Activated CD8-positive, alpha-beta memory T cell treated with anti-CD3 and anti-CD28 coated beads for 36 hours (primary cell): ENCODE data around the gene RFWD3. TPM values are rescaled to one million over a fixed set of nuclear protein-coding genes. Genes with fewer than 3 reads are reported as not detected.

Experiments
- CTCF ChIA-PET: fragments of 350-600 bp; sonication (Branson Sonifier 250); formaldehyde crosslinking; loops from one replicate; lab custom pipeline; 2021; ENCODE audit warnings: antibody characterized with exemption; lab: Charles Lee
- POLR2A ChIA-PET: fragments of 350-600 bp; sonication (Branson Sonifier 250); formaldehyde crosslinking; loops from one replicate; lab custom pipeline; 2021; ENCODE audit warnings: antibody characterized with exemption; lab: Charles Lee
- total RNA-seq, 2 experiments: library from RNA; stranded (reverse); gene quantifications; one replicate each; pipeline ENCODE4 v1.2.3, GENCODE V29; 2021

Gene RFWD3
- total RNA-seq, 2 experiments from 2014 or later: 114 to 118 TPM

DNA sequence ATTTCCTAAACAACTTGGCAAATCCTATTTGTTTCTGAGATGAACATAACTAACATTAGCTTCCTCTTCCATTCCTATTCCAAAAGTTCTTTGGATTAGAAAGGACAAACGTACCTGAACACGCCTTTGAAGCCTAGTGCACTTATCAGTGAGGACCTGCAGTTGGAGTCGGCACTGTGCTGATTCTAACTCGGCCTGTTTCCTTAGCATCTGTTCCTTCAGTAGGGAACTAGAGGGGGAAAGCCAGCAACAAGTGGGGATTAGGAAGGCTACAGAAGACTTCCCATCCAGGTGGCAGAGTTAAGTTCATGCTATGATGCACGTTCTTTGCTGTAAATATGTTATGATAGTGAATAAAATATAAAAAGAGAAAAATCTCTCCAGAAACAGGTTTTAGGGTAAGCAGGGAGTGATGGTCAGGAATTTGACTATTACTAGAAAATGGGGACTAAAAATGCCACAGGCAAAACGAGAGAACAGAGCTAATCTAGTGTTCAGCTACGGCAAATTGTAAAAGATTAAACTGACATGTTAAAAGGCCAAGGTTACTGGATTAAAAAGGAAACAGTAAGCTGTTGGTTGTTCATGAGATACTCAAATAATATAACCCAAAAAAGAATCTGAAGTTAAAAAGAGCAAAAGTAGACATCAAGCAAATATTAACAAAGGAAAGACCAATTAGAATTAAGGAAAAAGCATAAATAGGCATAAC is 28.8 kb downstream of the RFWD3 start:
- ChIA-PET CTCF (interaction anchor here (1.7 kb wide), 1 partner anchor 9 kb away, joined by 4 read pairs; no protein-coding TSS in a partner anchor), POLR2A (interaction anchor here (0.8 kb wide), 1 partner anchor 29 kb away, joined by 3 read pairs; the partner anchor contains the start of gene RFWD3)

GRCh38 chr16:74635303-74635702 is 31.4 kb downstream of the RFWD3 start:
- ChIA-PET POLR2A (no interaction called here), CTCF (no interaction called here)

DNA sequence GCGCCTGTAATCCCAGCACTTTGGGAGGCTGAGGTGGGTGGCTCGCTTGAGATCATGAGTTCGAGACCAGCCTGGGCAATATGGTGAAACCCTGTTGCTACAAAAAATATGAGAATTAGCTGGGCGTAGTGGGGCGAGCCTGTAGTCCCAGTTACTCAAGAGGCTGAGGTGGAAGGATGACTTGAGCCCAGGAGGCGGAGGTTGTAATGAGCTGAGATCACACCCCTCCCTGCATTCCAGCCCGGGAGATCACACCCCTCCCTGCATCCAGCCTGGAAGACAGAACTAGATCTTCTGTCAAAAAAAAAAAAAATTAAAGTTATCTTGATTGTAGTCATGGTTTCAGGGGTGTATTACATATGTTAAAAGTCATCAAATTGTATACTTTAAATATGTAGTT is 33.0 kb downstream of the RFWD3 start:
- ChIA-PET CTCF (no interaction called here), POLR2A (no interaction called here)

DNA sequence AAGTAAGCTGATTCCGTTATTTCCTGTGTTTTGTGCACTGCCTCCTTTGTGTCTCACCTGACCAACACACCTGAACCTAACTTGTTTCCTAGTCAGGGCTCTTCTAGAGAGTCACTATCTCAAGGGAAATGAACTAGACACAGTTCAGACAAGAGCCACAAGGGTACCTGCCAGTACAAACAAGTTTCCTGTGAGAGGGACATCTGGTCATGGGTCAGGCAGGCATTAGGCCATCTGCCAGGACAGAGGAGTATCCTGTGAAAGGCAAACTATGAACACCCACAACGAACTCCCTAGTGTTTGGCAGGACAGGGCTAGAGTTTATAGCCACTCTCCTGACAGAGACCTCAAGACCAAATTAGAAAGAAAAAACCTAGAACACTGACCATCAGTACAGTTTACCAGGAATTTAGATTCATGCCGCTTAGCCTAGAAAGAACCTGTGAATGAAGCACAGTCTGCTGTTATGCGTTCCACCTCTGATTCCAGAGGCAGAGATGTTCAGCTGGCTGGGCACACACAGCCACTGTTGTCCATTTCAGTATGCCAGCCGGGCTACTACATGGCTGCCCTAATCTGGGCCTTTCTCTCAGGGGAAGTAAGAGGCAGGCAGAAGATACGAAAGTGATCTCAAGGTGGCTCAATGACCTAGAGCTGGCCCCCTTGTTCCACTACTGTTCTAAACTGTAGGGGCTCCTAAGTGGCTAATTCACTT is 39.0 kb downstream of the RFWD3 start:
- CTCF ChIA-PET: interaction anchor here (1.3 kb wide), 1 partner anchor 11 kb away, joined by 4 read pairs; no protein-coding TSS in a partner anchor
- POLR2A ChIA-PET: no interaction called here

- POLR2A ChIA-PET: interaction anchor here (0.6 to 0.7 kb wide), 3 partner anchors 40 to 322 kb away, joined by 3 to 9 read pairs (median 4); no protein-coding TSS in a partner anchor
- CTCF ChIA-PET: interaction anchor here (0.6 to 0.7 kb wide), 2 partner anchors 12 to 18 kb away, joined by 3 to 4 read pairs; no protein-coding TSS in a partner anchor
Measured at GRCh38 chr16:74626741-74627416, 39.8 kb downstream of the RFWD3 start.

GRCh38 chr16:74625500-74626350 is 41.0 kb downstream of the RFWD3 start:
- POLR2A ChIA-PET: interaction anchor here (0.6 to 0.7 kb wide), 2 partner anchors 41 to 323 kb away, joined by 3 to 4 read pairs; no protein-coding TSS in a partner anchor
- CTCF ChIA-PET: interaction anchor here (0.7 to 1.1 kb wide), 3 partner anchors 19 to 25 kb away, joined by 3 read pairs; partner anchors contain the start of gene GLG1

DNA sequence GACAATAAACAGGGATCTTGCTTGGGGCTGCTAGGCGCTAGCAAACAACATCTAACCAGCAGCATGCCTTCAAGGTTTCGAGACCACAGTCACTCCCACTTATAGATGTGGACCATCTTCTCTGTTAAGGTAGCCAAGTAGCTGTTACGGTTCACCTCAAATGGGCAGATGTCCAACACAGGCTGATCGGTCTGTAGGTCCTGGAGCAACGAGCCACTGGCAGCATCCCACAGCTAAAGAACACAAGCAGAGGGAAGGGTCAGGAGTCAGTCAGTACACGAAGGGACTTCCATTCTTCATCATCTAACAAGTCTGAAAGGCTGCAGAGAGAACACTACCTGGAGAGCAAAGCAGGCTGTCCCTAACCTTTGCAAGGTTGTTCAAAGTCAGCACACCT is 42.8 kb downstream of the RFWD3 start:
- ChIA-PET POLR2A (no interaction called here), CTCF (no interaction called here)

DNA sequence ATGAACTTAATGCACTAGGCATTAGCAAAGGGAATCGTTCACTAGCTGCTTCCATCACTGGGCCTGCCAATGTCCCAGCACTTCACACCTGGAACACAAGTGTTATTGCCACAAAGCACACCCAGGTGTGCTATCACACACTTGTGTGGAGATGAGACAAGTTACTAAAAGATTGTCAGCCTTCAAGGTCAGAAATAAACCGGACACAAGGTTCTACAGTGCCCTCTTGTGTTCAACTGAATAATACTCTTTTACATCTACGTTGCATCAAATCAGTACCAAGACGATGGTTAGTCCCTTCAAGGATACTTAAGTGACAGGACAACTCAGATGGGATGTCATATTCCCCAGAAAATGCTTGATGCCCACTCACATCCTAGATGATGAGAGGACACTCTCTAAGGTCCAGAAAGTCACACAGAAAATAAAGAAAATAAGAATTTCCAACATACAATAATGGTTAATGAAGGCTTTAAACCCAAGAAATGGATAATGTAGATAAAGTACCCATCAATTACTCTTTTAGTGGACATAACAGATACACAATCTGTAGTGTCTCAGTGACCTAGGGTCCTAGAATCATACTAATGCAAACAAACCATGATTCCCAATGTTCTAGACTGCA is 43.4 kb downstream of the RFWD3 start:
- ChIA-PET CTCF (interaction anchor here (0.8 to 1.4 kb wide), 3 partner anchors 18 to 66 kb away, joined by 3 to 4 read pairs (median 3); no protein-coding TSS in a partner anchor), POLR2A (no interaction called here)

DNA sequence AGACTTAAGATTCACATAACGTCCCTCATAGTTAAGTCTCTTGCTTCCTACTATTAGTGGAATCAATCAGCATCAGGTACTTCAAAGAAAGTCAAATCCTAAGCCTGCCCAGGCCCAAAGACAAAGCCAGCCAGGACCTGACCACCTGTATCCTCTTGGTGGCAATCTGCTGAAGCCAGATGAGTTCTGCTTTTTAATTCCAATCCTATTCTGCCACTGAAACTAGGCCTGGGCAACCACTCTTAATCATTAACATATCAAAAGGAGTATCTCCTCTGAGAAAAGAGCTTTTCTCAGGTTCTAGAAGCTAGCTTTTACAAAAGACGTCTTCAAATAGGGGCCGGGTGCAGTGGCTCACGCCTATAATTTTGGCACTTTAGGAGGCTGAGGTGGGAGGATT is 44.7 kb downstream of the RFWD3 start:
- CTCF ChIA-PET: interaction anchor here (1.4 kb wide), 1 partner anchor 48 kb away, joined by 4 read pairs; no protein-coding TSS in a partner anchor
- POLR2A ChIA-PET: no interaction called here

GRCh38 chr16:74617206-74617788 is 49.4 kb downstream of the RFWD3 start:
- ChIA-PET CTCF (interaction anchor here (1.7 kb wide), 1 partner anchor 10 kb away, joined by 7 read pairs; the partner anchor contains the start of gene GLG1), POLR2A (interaction anchor here (0.6 to 1.0 kb wide), 2 partner anchors 10 to 49 kb away, joined by 4 read pairs; partner anchors contain the start of genes GLG1 and RFWD3)

DNA sequence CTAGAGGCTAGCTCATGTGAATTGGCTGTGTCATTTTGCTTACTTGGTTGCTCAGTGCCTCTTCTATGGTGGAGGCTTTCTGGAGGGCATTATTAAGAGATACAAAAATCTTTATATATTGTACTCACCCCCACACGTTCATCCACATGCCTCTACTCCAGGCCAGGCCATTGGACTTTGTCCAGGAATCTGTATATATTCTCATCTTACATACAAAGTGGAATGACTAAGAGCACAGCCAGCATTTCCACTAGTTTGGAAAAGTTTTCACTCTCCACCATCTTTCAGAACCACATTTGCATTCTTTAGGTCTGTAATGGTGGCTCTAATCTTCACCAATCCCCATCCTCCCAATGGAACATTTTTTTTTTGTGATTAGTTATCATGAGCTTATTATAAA is 55.0 kb downstream of the RFWD3 start:
- POLR2A ChIA-PET: no interaction called here
- CTCF ChIA-PET: no interaction called here

DNA sequence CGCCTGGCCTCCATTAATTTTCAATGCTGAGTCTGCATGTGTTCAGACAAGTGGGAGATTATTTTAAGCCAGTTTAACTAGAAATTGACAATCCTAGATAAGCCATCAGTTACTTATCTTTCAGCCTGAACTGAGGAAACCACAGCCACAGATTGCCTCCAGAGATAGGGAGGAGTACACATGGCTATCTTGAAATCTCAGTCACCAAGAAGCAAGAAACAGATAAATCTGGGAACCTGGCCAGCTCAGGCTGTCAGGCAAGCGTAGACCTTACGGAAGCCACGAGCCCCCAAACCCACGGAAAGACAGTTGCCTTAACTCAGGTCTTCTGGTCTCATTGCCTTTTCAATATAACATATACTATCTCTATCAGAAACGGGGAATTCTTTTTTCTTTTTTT is 57.7 kb downstream of the RFWD3 start:
- ChIA-PET CTCF (interaction anchor here (0.7 to 2.4 kb wide), 3 partner anchors 8 to 856 kb away, joined by 3 to 7 read pairs (median 3); partner anchors contain the start of gene TMEM170A), POLR2A (interaction anchor here (0.6 kb wide), 1 partner anchor 48 kb away, joined by 9 read pairs; no protein-coding TSS in a partner anchor)

- ChIA-PET CTCF (interaction anchor here (0.7 to 2.4 kb wide), 3 partner anchors 9 to 856 kb away, joined by 3 to 7 read pairs (median 3); partner anchors contain the start of gene TMEM170A), POLR2A (interaction anchor here (0.6 to 1.1 kb wide), 2 partner anchors 48 to 93 kb away, joined by 3 to 9 read pairs; no protein-coding TSS in a partner anchor)
Measured at GRCh38 chr16:74608381-74608780, 58.3 kb downstream of the RFWD3 start.

DNA sequence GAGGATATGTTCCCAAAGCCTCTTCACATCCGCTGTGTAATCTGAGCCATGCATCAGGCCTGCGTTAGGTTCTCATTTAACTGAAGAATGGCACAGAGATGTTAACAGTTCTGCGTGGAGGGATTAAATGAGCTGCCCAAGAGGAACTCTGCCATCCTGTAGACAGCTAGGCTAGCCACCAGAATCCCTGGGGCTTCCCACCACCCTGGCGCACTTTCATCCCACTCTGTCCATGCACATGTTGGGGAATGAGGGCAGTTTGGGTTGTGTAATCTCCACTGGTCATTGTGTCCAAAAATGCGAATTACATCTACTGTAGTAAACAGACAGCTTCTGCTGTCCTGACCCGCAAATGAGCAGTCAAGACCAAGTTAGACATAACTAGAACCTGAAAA is 58.7 kb downstream of the RFWD3 start:
- ChIA-PET POLR2A (interaction anchor here (1.1 kb wide), 1 partner anchor 93 kb away, joined by 3 read pairs; no protein-coding TSS in a partner anchor), CTCF (interaction anchor here (1.0 to 2.4 kb wide), 2 partner anchors 9 to 19 kb away, joined by 3 to 7 read pairs; no protein-coding TSS in a partner anchor)

GRCh38 chr16:74607310-74607961 is 59.2 kb downstream of the RFWD3 start:
- POLR2A ChIA-PET: interaction anchor here (1.0 to 1.1 kb wide), 4 partner anchors 10 to 310 kb away, joined by 3 to 11 read pairs (median 4); partner anchors contain the start of gene RFWD3
- CTCF ChIA-PET: interaction anchor here (1.4 to 2.4 kb wide), 2 partner anchors 10 to 18 kb away, joined by 3 to 7 read pairs; no protein-coding TSS in a partner anchor
